ENCODE results near the gene VIP. TPM values are rescaled to one million over a fixed set of nuclear protein-coding genes. Genes with fewer than 3 reads are reported as not detected.

VIP gene
- total RNA-seq, 1 donor from 2014 or later: 0.67 TPM

DNA sequence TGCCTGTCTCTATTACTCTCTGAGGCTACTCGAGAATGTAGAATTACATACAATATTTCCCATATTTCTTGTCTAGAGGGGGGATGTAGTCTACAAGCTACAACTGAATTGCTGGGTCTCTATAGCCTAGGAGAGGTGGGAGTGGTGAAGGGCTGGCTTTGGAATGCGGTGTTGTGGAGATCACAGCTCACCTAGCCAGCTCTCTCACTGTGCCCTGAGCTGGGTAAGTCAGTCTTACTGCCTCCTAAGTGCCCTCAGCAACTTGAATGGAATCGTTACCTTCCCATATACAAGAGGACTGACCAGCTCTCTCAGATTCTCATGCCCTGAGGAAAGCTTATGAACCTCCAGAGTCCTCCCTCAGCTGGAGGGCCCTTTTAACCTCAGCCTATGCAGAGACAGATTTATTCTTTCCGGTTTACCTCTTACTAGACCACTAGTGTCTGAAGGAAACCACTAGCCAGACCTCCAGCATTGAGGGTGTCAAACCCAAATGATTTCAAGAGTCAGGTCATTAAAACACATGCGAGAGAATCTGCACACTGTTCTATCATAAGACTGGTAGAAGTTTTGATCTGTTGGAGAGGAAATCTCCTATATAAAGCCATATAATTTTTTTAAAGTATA lies 20.6 kb downstream of the VIP start:
- DNase-seq (ENCODE audit: low spot score): no peak
- intact Hi-C loops (cut with DNase I): no loop called here

- intact Hi-C loops (cut with DNase I): no loop called here
- no peak for DNase-seq (ENCODE audit: low spot score)
These were observed 24.8 kb downstream of the VIP start for GRCh38 chr6:152775428-152775827.

DNA sequence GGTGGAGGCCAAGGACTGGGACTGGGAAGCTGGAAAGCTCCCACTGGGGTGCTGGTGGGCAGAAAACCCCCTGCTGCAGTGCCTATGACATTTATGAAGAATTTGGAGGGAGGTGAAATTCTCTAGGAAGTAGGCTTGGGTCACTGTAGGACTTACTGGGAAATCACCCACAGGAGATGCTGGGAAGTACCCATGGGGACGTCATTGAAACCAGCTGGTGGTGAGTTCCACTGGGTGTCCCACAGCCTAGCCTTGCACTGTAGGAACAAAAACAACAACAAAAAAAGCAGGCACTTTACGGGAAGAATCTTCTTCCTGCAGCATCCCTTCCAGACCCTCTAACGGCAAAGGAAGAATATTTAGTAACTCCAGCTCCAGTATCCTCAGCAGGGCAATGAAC lies 26.2 kb downstream of the VIP start:
- DNase-seq (ENCODE audit: low spot score): no peak

GRCh38 chr6:152783217-152783878 lies 32.8 kb downstream of the VIP start:
- DNase-seq (ENCODE audit: low spot score): no peak
- intact Hi-C loops (cut with DNase I): no loop called here

More for the DNA sequence above, 26.2 kb downstream of the VIP start:
- intact Hi-C loops (cut with DNase I): no loop called here

- intact Hi-C loops (cut with DNase I): no loop called here
- DNase-seq (ENCODE audit: low spot score): no peak
These were observed 44.1 kb downstream of the VIP start for GRCh38 chr6:152794696-152795095.

DNA sequence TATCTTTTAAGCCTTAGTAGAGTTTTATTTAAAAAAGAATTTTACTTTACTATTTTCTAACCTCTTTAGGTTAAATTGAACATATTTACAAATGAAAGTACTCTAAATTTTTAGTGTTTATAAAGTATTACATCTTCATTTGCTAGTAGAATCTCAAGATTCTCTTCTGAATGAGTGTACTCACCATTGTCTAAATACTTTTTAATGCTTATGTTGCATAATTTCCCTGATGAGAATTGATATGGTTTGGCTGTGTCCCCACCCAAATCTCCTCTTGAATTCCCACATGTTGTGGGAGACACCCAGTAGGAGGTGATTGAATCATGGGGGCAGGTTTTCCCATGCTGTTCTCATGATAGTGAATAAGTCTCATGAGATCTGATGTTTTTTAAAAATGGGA lies 53.6 kb downstream of the VIP start:
- intact Hi-C loops (cut with DNase I): no loop called here

More for the DNA sequence above, 53.6 kb downstream of the VIP start:
- DNase-seq (ENCODE audit: low spot score): no peak

Other genes starting within 250 kb of the VIP start
- gene SYNE1, start 113.4 kb upstream of the VIP start, total RNA-seq: 103 TPM
- 9.6 TPM for gene MYCT1, start 52.9 kb upstream of the VIP start, total RNA-seq
- 2.1 TPM for gene FBXO5, start 232.2 kb downstream of the VIP start, total RNA-seq

Data from cardiac septum (tissue), 1 donor.